Smooth muscle cell (in vitro differentiated cells): ENCODE data around the gene MLH3. TPM values are rescaled to one million over a fixed set of nuclear protein-coding genes. Genes with fewer than 3 reads are reported as not detected.

Source experiments
- DNase-seq: peaks from one replicate; lab custom pipeline; 2025; ENCODE audit not compliant: unreplicated experiment; lab: John Stamatoyannopoulos, UW
- H2AFZ ChIP-seq: fragments of 200-600 bp; sonication (generic); 2 replicates; pipeline ENCODE4 v1.6.0; 2016; ENCODE audit warnings: antibody characterized with exemption, low read depth, mild to moderate bottlenecking
- H3F3A ChIP-seq: fragments of 200-600 bp; sonication (generic); 2 replicates; pipeline ENCODE4 v1.6.0; 2017; ENCODE audit warnings: antibody characterized with exemption, low read depth
- H3K27ac ChIP-seq: fragments of 200-600 bp; sonication (generic); 2 replicates; pipeline ENCODE4 v1.5.1; 2016; ENCODE audit warnings: low read depth, mild to moderate bottlenecking
- H3K27me3 ChIP-seq: fragments of 200-600 bp; sonication (generic); 2 replicates; pipeline ENCODE4 v1.6.1; 2016; ENCODE audit warnings: low read depth, mild to moderate bottlenecking
- H3K36me3 ChIP-seq: fragments of 200-600 bp; sonication (generic); 2 replicates; pipeline ENCODE4 v1.5.1; 2016; ENCODE audit warnings: low read depth
- H3K4me1 ChIP-seq: fragments of 200-600 bp; sonication (generic); 2 replicates; pipeline ENCODE4 v1.5.1; 2016; ENCODE audit warnings: low read depth
- H3K4me2 ChIP-seq: fragments of 200-600 bp; sonication (generic); 2 replicates; pipeline ENCODE4 v1.6.0; 2016; ENCODE audit warnings: mild to moderate bottlenecking
- H3K4me3 ChIP-seq: fragments of 200-600 bp; sonication (generic); 2 replicates; pipeline ENCODE4 v1.5.1; 2016; ENCODE audit warnings: mild to moderate bottlenecking
- H3K79me2 ChIP-seq: fragments of 200-600 bp; sonication (generic); 2 replicates; pipeline ENCODE4 v1.6.0; 2016; ENCODE audit warnings: low read depth, mild to moderate bottlenecking
- H3K9ac ChIP-seq: fragments of 200-600 bp; sonication (generic); 2 replicates; pipeline ENCODE4 v1.6.0; 2016; ENCODE audit warnings: low read depth
- H3K9me3 ChIP-seq: fragments of 200-600 bp; sonication (generic); replicated peaks from 2 replicates; pipeline ENCODE4 v1.5.1; 2016; ENCODE audit warnings: low read depth
- H4K20me1 ChIP-seq: fragments of 200-600 bp; sonication (generic); 2 replicates; pipeline ENCODE4 v1.6.0; 2016; ENCODE audit warnings: low read depth
- WGBS: methylation state at CpG from one replicate; pipeline ENCODE4 v1.1.7; 2016; ENCODE audit warnings: low lambda C conversion rate; 5-methylcytosine and 5-hydroxymethylcytosine counted together
- polyA plus RNA-seq: library from polyadenylated mRNA; unstranded; fragments of >200 nt; fragmentation: Nextera tagmentation; extraction: Ambion mirVana; gene quantifications from 2 replicates; pipeline ENCODE4 v1.2.1, GENCODE V29; 2016
- small RNA-seq: library from RNA; depleted of rRNA; stranded (forward); fragments of <200 nt; gene quantifications from one replicate; pipeline ENCODE3, GENCODE V24; 2014
- total RNA-seq: library from RNA; depleted of rRNA; stranded (reverse); fragments of >200 nt; gene quantifications from 2 replicates; pipeline ENCODE4 v1.2.3, GENCODE V29; 2014
- TF ChIP-seq, protein P1 (sequence below): fragments of 200-600 bp; sonication (generic); IDR thresholded peaks from 2 replicates; pipeline ENCODE4 v1.5.1; 2017; ENCODE audit warnings: borderline replicate concordance, mild to moderate bottlenecking, antibody characterized with exemption; ENCODE audit not compliant: insufficient read depth, poor library complexity, severe bottlenecking

MLH3 gene
- total and polyA plus RNA-seq, 2 experiments from 2014 or later = 9.6 to 18.9 TPM

- Histone ChIP-seq H4K20me1 (no peaks in the 10 kb centered on the region), H3K9me3 (no peaks in the 10 kb centered on the region), H3K79me2 (no peaks in the 10 kb centered on the region), H2AFZ (no peak overlapping the region), H3K4me3 (no peak overlapping the region), H3K27me3 (no peaks in the 10 kb centered on the region), H3K27ac (no peak overlapping the region), H3K4me2 (no peak overlapping the region), H3K9ac (no peak overlapping the region), H3F3A (no peaks in the 10 kb centered on the region), H3K4me1 (no peaks in the 10 kb centered on the region), H3K36me3 (no peaks in the 10 kb centered on the region)
- no peak for DNase-seq
- 85% methylated on average over 4 of the region's 4 CpGs for WGBS
- TF ChIP-seq, protein P1, sequence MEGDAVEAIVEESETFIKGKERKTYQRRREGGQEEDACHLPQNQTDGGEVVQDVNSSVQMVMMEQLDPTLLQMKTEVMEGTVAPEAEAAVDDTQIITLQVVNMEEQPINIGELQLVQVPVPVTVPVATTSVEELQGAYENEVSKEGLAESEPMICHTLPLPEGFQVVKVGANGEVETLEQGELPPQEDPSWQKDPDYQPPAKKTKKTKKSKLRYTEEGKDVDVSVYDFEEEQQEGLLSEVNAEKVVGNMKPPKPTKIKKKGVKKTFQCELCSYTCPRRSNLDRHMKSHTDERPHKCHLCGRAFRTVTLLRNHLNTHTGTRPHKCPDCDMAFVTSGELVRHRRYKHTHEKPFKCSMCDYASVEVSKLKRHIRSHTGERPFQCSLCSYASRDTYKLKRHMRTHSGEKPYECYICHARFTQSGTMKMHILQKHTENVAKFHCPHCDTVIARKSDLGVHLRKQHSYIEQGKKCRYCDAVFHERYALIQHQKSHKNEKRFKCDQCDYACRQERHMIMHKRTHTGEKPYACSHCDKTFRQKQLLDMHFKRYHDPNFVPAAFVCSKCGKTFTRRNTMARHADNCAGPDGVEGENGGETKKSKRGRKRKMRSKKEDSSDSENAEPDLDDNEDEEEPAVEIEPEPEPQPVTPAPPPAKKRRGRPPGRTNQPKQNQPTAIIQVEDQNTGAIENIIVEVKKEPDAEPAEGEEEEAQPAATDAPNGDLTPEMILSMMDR = no peak
Measured at GRCh38 chr14:74964787-74965485, 86.3 kb downstream of the MLH3 start.

Small RNA genes within 50 kb of the gene (small RNA-seq; reads per million reads assigned to genes)
- gene RNU6-689P = not detected

Other genes starting within 250 kb of the MLH3 start
- not detected in 2 replicates for gene PROX2, start 175.3 kb downstream of the MLH3 start, total RNA-seq
- gene PROX2, start 175.3 kb downstream of the MLH3 start, polyA plus RNA-seq = 0.08 and 0.52 TPM in 2 replicates
- gene DLST, start 169.6 kb downstream of the MLH3 start, total RNA-seq = 45.1 and 46.9 TPM in 2 replicates
- 4.9 and 7.8 TPM in 2 replicates for gene DLST, start 169.6 kb downstream of the MLH3 start, polyA plus RNA-seq
- gene RPS6KL1, start 128.2 kb downstream of the MLH3 start, total RNA-seq = 0.09 TPM in 1 of 2 replicates, not detected in the other
- not detected in 2 replicates for gene RPS6KL1, start 128.2 kb downstream of the MLH3 start, polyA plus RNA-seq
- gene PGF, start 95.9 kb downstream of the MLH3 start, total RNA-seq = 15.4 and 17.8 TPM in 2 replicates
- gene PGF, start 95.9 kb downstream of the MLH3 start, polyA plus RNA-seq = 30.6 and 32.2 TPM in 2 replicates
- 38.0 and 47.4 TPM in 2 replicates for gene EIF2B2, start 48.5 kb downstream of the MLH3 start, total RNA-seq
- gene EIF2B2, start 48.5 kb downstream of the MLH3 start, polyA plus RNA-seq = 64.3 and 71.2 TPM in 2 replicates
- gene ACYP1, start 12.6 kb upstream of the MLH3 start, total RNA-seq = 6.9 and 12.2 TPM in 2 replicates
- 14.9 and 17.3 TPM in 2 replicates for gene ACYP1, start 12.6 kb upstream of the MLH3 start, polyA plus RNA-seq
- 0.18 and 0.31 TPM in 2 replicates for gene ZC2HC1C, start 18.2 kb upstream of the MLH3 start, total RNA-seq
- 0.53 and 2.6 TPM in 2 replicates for gene ZC2HC1C, start 18.2 kb upstream of the MLH3 start, polyA plus RNA-seq
- 17.8 and 34.4 TPM in 2 replicates for gene NEK9, start 75.6 kb upstream of the MLH3 start, total RNA-seq
- 10.5 and 12.4 TPM in 2 replicates for gene NEK9, start 75.6 kb upstream of the MLH3 start, polyA plus RNA-seq
- 566 and 645 TPM in 2 replicates for gene TMED10, start 125.1 kb upstream of the MLH3 start, total RNA-seq
- gene TMED10, start 125.1 kb upstream of the MLH3 start, polyA plus RNA-seq = 403 and 473 TPM in 2 replicates
- gene FOS, start 227.4 kb upstream of the MLH3 start, total RNA-seq = 1,280 and 1,300 TPM in 2 replicates
- gene FOS, start 227.4 kb upstream of the MLH3 start, polyA plus RNA-seq = 1,543 and 1,567 TPM in 2 replicates